ENCODE measurements around the gene ADGRV1. TPM values are rescaled to one million over a fixed set of nuclear protein-coding genes. Genes with fewer than 3 reads are reported as not detected.

Gene ADGRV1
- total RNA-seq, 1 experiment from 2014 or later = 64.8 TPM

- no peak overlapping the region for H4K91ac ChIP-seq (ENCODE audit: insufficient read length, low read depth, low read length)
- no peaks in the 10 kb centered on the region for H3K79me2 ChIP-seq (ENCODE audit: insufficient read depth, low read length)
- Mint-ChIP-seq H3K36me3 (ENCODE audit: insufficient read depth in 1 of 3, low read depth in 3 of 3) (no peaks in the 10 kb centered on the region), H3K4me3 (no peak overlapping the region), H3K4me1 (peaks cover 21 to 23% of the 10 kb centered on the region in 2 experiments), H3K27me3 (ENCODE audit: low read depth) (no peaks in the 10 kb centered on the region), H3K9me3 (peaks cover 0 to 3% of the 10 kb centered on the region in 2 experiments; a peak in 1 of 5 replicates), H3K27ac (no peak overlapping the region)
- H2AFZ ChIP-seq (ENCODE audit: low read length) = no peak overlapping the region
- H3K4me2 ChIP-seq (ENCODE audit: insufficient read depth, insufficient read length, low read length) = no peak overlapping the region
- no peaks in the 10 kb centered on the region for H3K9me3 ChIP-seq (ENCODE audit: control insufficient read depth, low read depth, low read length)
- H3K14ac ChIP-seq (ENCODE audit: insufficient read depth, low read length) = no peak overlapping the region
- no peaks in the 10 kb centered on the region for H4K20me1 ChIP-seq (ENCODE audit: control insufficient read depth, insufficient read depth, insufficient read length)
- no peaks in the 10 kb centered on the region for H3K23me2 ChIP-seq (ENCODE audit: insufficient read length, low read depth, low read length, poor library complexity, severe bottlenecking)
- WGBS (ENCODE audit: extremely low coverage, insufficient read length, low lambda C conversion rate) = no CpG with 5 or more reads among the region's 2 CpGs
- H3K23ac ChIP-seq (ENCODE audit: insufficient read length, low read depth, low read length) = no peak overlapping the region
- H3K4me1 ChIP-seq (ENCODE audit: insufficient read depth, low read length) = peaks cover 4% of the 10 kb centered on the region; the same call in 1 of the 2 replicates
- no peak overlapping the region for H3K27ac ChIP-seq (ENCODE audit: insufficient read length, low read depth, low read length)
- no peak overlapping the region for H2BK15ac ChIP-seq (ENCODE audit: low read depth, low read length)
- no peak overlapping the region for H4K8ac ChIP-seq (replicated peaks; ENCODE audit: insufficient read length, low read depth, low read length)
- no peak overlapping the region for H3K9ac ChIP-seq (ENCODE audit: extremely low read depth, insufficient read length, low read length)
- H4K5ac ChIP-seq (ENCODE audit: insufficient read length, low read depth, low read length) = no peak overlapping the region
- H3K18ac ChIP-seq (ENCODE audit: insufficient read length, low read depth, low read length) = no peak overlapping the region
- no peak overlapping the region for H3T11ph ChIP-seq (ENCODE audit: low read length)
- no peaks in the 10 kb centered on the region for H3K79me1 ChIP-seq (ENCODE audit: insufficient read depth, low read depth, low read length, poor library complexity, severe bottlenecking)
- no peak for DNase-seq
- no peak overlapping the region for H2BK5ac ChIP-seq (ENCODE audit: insufficient read length, low read length)
- H3K56ac ChIP-seq (ENCODE audit: insufficient read length, low read depth, low read length) = no peak overlapping the region
- no peak overlapping the region for H2BK12ac ChIP-seq (ENCODE audit: insufficient read length, low read depth, low read length)
- no peak overlapping the region for H2AK5ac ChIP-seq (ENCODE audit: insufficient read length, low read length)
- no peak for TF ChIP-seq CTCF (conservative IDR thresholded peaks at IDR 0.05)
- H2BK20ac ChIP-seq (ENCODE audit: low read depth, low read length, poor library complexity, severe bottlenecking) = no peak overlapping the region
- H2BK120ac ChIP-seq (ENCODE audit: low read depth, low read length, poor library complexity, severe bottlenecking) = no peak overlapping the region
- H3K27me3 ChIP-seq (ENCODE audit: insufficient read depth, low read length) = no peaks in the 10 kb centered on the region
- H3K4ac ChIP-seq (ENCODE audit: low read depth, low read length) = no peak overlapping the region
Measured at GRCh38 chr5:91178461-91178860, 619.9 kb downstream of the ADGRV1 start.

Data from H9 (cell line).